GM10266 (cell line): Measurements from ENCODE around the gene NOD2.

ENCODE experiments used
- DNase-seq: peaks from one replicate; pipeline ENCODE4 v3.0.0; 2012; ENCODE audit errors: extremely low spot score
- CTCF ChIP-seq: IDR thresholded peaks from 2 replicates; pipeline ENCODE4 v1.5.1; 2012; ENCODE audit warnings: mild to moderate bottlenecking, low read depth; ENCODE audit not compliant: control insufficient read depth, insufficient read depth; ENCODE audit errors: missing control alignments

The NOD2 gene

GRCh38 chr16:50670476-50670875, 22.9 kb upstream of the NOD2 start:
- TF ChIP-seq CTCF, result no peak
- no peak for DNase-seq

- peak; percentile 57 for DNase-seq
- peak; percentile 44 for TF ChIP-seq CTCF
These were observed 21.7 kb upstream of the NOD2 start for GRCh38 chr16:50671644-50672260.

GRCh38 chr16:50673496-50674275, 19.7 kb upstream of the NOD2 start:
- TF ChIP-seq CTCF, result no peak
- no peak for DNase-seq

- no peak for TF ChIP-seq CTCF
- no peak for DNase-seq
These were observed 18.6 kb upstream of the NOD2 start for GRCh38 chr16:50674831-50675230.

GRCh38 chr16:50675686-50676610, 17.5 kb upstream of the NOD2 start:
- no peak for DNase-seq
- TF ChIP-seq CTCF, result no peak

GRCh38 chr16:50676684-50677225, 16.7 kb upstream of the NOD2 start:
- DNase-seq, result no peak
- no peak for TF ChIP-seq CTCF
